ENCODE measurements around the gene ARHGAP15.

ARHGAP15 gene

GRCh38 chr2:143719406-143719805 is 590.2 kb downstream of the ARHGAP15 start:
- no peak for DNase-seq (ENCODE audit: low read depth in 2 of 2)

GRCh38 chr2:143720095-143720664 is 591.0 kb downstream of the ARHGAP15 start:
- DNase-seq (ENCODE audit: low read depth in 2 of 2) = no peak

- no peak for DNase-seq (ENCODE audit: low read depth in 2 of 2)
Observed at GRCh38 chr2:143725400-143725799, 596.2 kb downstream of the ARHGAP15 start.

- no peak for DNase-seq (ENCODE audit: low read depth in 2 of 2)
Observed at GRCh38 chr2:143726151-143726845, 597.1 kb downstream of the ARHGAP15 start.

- DNase-seq (ENCODE audit: low read depth in 2 of 2) = no peak
Observed at GRCh38 chr2:143728498-143728897, 599.3 kb downstream of the ARHGAP15 start.

GRCh38 chr2:143729296-143729814 is 600.1 kb downstream of the ARHGAP15 start:
- no peak for DNase-seq (ENCODE audit: low read depth in 2 of 2)

- no peak for DNase-seq (ENCODE audit: low read depth in 2 of 2)
Observed at GRCh38 chr2:143730155-143730952, 601.1 kb downstream of the ARHGAP15 start.

GRCh38 chr2:143730953-143731260 is 601.7 kb downstream of the ARHGAP15 start:
- no peak for DNase-seq (ENCODE audit: low read depth in 2 of 2)

GRCh38 chr2:143732076-143732475 is 602.9 kb downstream of the ARHGAP15 start:
- DNase-seq (ENCODE audit: low read depth in 2 of 2) = no peak

GRCh38 chr2:143732871-143733270 is 603.7 kb downstream of the ARHGAP15 start:
- DNase-seq (ENCODE audit: low read depth in 2 of 2) = no peak

GRCh38 chr2:143734507-143734906 is 605.3 kb downstream of the ARHGAP15 start:
- no peak for DNase-seq (ENCODE audit: low read depth in 2 of 2)

GRCh38 chr2:143736904-143737303 is 607.7 kb downstream of the ARHGAP15 start:
- DNase-seq (ENCODE audit: low read depth in 2 of 2) = no peak

- DNase-seq (ENCODE audit: low read depth in 2 of 2) = no peak
Observed at GRCh38 chr2:143740431-143740830, 611.2 kb downstream of the ARHGAP15 start.

- DNase-seq (ENCODE audit: low read depth in 2 of 2) = no peak
Observed at GRCh38 chr2:143741205-143741604, 612.0 kb downstream of the ARHGAP15 start.

GRCh38 chr2:143742581-143742980 is 613.4 kb downstream of the ARHGAP15 start:
- no peak for DNase-seq (ENCODE audit: low read depth in 2 of 2)

GRCh38 chr2:143744114-143744513 is 614.9 kb downstream of the ARHGAP15 start:
- DNase-seq (ENCODE audit: low read depth in 2 of 2) = no peak

- DNase-seq (ENCODE audit: low read depth in 2 of 2) = no peak
Observed at GRCh38 chr2:143745060-143745459, 615.8 kb downstream of the ARHGAP15 start.

GRCh38 chr2:143754742-143755141 is 625.5 kb downstream of the ARHGAP15 start:
- DNase-seq (ENCODE audit: low read depth in 2 of 2) = no peak

- DNase-seq (ENCODE audit: low read depth in 2 of 2) = no peak
Observed at GRCh38 chr2:143758629-143759330, 629.6 kb downstream of the ARHGAP15 start.

- no peak for DNase-seq (ENCODE audit: low read depth in 2 of 2)
Observed at GRCh38 chr2:143759455-143759854, 630.2 kb downstream of the ARHGAP15 start.

GRCh38 chr2:143762176-143762928 is 633.1 kb downstream of the ARHGAP15 start:
- DNase-seq (ENCODE audit: low read depth in 2 of 2) = no peak
